GM21723 (cell line): Measurements from ENCODE around the gene TTLL4.
"Not testable (repeated sequence)": the region's sequence is repeated elsewhere in the genome, so short reads cannot be mapped to it uniquely, and the experiment has no call there.

Experiments
- ATAC-seq: cut with Tn5 transposase; IDR thresholded peaks from one replicate; pipeline ENCODE4 v1.9.1; 2021; ENCODE audit warnings: mild to moderate bottlenecking, moderate library complexity; ENCODE audit not compliant: unreplicated experiment

The TTLL4 gene, protein sequence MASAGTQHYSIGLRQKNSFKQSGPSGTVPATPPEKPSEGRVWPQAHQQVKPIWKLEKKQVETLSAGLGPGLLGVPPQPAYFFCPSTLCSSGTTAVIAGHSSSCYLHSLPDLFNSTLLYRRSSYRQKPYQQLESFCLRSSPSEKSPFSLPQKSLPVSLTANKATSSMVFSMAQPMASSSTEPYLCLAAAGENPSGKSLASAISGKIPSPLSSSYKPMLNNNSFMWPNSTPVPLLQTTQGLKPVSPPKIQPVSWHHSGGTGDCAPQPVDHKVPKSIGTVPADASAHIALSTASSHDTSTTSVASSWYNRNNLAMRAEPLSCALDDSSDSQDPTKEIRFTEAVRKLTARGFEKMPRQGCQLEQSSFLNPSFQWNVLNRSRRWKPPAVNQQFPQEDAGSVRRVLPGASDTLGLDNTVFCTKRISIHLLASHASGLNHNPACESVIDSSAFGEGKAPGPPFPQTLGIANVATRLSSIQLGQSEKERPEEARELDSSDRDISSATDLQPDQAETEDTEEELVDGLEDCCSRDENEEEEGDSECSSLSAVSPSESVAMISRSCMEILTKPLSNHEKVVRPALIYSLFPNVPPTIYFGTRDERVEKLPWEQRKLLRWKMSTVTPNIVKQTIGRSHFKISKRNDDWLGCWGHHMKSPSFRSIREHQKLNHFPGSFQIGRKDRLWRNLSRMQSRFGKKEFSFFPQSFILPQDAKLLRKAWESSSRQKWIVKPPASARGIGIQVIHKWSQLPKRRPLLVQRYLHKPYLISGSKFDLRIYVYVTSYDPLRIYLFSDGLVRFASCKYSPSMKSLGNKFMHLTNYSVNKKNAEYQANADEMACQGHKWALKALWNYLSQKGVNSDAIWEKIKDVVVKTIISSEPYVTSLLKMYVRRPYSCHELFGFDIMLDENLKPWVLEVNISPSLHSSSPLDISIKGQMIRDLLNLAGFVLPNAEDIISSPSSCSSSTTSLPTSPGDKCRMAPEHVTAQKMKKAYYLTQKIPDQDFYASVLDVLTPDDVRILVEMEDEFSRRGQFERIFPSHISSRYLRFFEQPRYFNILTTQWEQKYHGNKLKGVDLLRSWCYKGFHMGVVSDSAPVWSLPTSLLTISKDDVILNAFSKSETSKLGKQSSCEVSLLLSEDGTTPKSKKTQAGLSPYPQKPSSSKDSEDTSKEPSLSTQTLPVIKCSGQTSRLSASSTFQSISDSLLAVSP

GRCh38 chr2:218710687-218711549 lies at the start of gene TTLL4:
TTLL4 (plus strand) TSS chr2:218710835; CDS start chr2:218737677, 26,842 bp downstream.
- ATAC-seq, result peak; percentile 94

- no peak for ATAC-seq
These were observed 48.3 kb upstream of the TTLL4 start for GRCh38 chr2:218662377-218662776.

GRCh38 chr2:218662827-218663226 lies 47.8 kb upstream of the TTLL4 start:
- no peak for ATAC-seq

DNA sequence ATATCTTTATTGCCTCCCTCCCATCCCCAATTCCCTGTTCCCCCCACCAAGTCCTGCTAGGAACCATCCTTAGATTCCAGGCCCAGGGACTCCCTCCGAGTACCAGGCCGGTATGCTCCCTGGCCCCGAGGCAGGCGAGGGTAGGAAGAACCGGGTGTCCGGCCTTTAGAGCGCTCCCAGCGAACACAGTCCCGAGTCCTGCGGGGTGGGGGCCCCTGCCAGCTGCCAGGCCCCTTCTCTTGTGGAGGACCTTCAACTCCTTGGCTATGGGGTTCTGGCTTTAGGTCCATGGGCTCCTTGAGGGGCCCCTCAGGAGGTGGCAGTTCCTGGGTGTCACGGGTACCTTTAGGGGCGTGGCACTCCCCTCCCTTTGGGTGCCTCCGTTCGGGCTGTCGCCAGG lies 46.7 kb upstream of the TTLL4 start:
- ATAC-seq, result no peak

DNA sequence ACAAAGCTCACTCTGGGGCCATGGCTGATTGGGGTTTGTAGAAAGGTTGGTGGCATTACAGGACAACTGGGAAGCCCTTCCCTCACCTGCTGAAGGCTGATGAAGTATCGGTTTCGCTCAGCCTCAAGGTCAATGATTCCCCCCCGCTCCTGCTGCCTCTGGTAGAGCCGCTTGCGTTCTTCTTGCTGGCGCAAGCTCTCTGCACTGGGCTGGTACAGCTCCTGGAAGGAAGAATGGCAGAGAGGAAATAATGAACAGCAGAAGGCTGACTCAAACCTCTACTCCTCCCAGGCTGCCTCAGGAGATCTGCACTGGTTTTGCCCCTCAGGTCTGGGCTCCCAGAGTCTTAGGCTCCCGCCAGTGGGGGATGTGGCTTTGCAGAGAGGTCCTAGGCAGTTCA lies 46.0 kb upstream of the TTLL4 start:
- ATAC-seq, result no peak

- ATAC-seq, result no peak
These were observed 39.5 kb upstream of the TTLL4 start for GRCh38 chr2:218671097-218671653.

DNA sequence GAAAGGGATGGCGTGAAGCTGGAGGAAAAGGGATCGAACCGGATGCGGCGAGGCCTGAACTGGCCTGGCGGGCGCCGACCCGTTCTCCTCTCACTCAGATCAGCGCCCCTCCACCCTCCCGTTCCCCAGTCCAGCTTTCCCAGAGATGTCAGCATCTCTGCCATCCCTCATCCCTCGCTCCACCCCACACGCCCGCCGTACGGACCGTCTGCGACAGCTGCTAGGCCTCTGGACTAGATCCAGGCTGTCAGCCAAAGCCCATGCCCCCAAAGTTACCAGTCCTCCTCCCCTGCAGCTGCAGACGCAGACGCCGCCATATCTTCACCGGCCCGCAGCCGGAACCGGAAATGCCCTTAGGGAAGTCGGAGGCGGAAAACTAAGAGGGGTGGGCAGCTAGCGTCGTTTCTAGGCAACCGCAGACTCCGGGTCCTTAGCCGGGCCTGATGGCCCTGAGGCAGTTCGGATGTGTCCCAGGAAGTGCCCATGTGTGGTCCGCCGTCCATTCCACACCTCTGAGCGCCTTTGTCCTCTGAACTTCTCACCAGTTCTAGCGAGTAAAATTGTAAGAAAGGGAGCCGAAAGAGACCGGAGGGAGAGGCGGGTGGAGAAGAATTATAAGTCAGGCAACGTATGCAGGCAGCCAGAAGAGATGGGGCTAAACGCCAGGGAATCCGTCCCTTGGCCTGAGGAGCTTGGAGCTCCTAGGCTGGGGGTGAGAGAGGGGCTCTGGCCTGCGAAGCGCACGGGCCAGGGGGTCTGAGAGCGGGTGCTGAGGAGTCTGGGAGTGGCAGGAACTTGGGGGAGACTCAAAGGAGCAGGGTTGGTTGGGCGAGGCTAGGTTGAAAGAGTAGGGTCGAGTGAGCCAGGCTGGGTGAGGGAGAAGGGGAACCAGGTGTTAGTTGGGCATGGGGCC lies 38.7 kb upstream of the TTLL4 start, which contains the start of the genes RNF25 and STK36:
RNF25 (minus strand) TSS at position 349 of the 913 bp plus-strand sequence; CDS start at position 317, 32 bp downstream.
STK36 (plus strand) TSS at position 433 of the 913 bp plus-strand sequence. CDS start 744 bp downstream, outside the sequence.
- ATAC-seq, result peak; percentile 97

DNA sequence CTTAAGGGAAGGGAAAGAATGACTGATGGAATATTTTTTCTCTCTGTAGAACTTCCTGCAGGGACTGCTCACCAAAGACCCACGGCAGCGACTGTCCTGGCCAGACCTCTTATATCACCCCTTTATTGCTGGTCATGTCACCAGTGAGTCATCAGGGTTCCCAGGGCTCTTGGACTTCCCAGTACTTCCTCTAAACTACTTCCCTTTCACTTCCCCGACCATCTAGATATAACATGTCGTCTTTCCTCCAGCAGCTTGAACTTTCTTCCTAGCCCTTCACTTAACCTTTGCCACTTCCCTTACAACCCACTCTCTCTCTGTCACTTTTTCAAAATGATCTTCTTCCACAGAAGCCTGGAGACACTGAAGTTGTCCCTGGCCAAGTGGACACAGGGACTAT lies 31.5 kb upstream of the TTLL4 start:
- no peak for ATAC-seq

GRCh38 chr2:218680061-218680460 lies 30.6 kb upstream of the TTLL4 start:
- ATAC-seq, result no peak

GRCh38 chr2:218687400-218688060 lies 23.1 kb upstream of the TTLL4 start:
- ATAC-seq, result not testable (repeated sequence)

DNA sequence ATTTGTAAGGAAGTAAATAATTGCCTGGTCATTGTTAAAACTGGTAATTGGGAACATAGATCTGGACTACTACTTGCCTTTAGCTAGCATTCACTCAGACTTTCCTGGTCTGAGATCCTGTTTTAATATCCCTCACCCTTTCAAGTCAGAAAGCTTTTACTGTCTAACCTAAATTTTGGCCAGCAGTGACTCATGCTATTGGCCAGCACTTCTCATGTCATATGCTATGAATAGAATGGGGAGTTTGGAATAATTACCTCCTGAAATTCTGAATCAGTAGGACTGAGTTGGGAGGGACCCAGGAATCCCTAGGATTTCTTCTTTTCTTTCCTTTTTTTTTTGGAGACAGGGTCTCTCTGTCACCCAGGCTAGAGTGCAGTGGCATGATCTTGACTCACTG lies 19.4 kb upstream of the TTLL4 start:
- no peak for ATAC-seq

DNA sequence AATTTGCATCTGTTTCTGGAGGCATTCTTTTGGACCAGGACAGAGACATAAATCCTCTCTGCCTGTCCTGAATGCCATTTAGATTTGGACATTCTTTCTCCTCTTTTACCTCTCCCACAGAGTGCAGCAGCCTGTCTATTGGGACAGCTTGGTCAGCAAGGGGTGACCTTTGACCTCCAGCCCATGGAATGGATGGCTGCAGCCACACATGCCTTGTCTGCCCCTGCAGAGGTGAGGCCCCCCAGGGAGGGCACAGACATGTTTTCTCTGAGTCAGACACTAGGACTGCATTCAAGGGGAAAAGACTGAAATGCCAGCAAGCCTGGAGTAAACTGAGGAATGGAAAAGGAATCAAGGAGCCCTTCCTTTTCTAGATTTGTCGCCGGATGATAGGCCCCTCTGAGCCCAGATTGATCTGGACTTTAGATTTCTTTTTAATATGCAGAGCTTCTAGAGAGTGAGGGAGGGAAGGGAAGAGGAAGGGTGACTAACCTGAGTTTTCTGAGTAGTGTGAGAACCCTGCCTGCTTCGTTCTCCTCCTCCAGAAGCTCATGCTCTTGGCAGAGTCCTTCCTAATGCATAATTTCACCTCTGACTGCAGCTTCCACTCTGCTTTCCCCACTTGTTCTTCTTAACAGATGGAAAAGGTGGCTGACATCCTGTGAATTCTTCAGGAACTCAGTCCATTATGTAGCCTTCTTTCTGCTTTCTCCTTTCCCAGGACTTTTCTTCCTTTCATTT lies 16.1 kb upstream of the TTLL4 start:
- ATAC-seq, result no peak

- ATAC-seq, result no peak
These were observed 11.8 kb upstream of the TTLL4 start for GRCh38 chr2:218698885-218699284.

- no peak for ATAC-seq
These were observed 8.8 kb upstream of the TTLL4 start for GRCh38 chr2:218701806-218702205.

DNA sequence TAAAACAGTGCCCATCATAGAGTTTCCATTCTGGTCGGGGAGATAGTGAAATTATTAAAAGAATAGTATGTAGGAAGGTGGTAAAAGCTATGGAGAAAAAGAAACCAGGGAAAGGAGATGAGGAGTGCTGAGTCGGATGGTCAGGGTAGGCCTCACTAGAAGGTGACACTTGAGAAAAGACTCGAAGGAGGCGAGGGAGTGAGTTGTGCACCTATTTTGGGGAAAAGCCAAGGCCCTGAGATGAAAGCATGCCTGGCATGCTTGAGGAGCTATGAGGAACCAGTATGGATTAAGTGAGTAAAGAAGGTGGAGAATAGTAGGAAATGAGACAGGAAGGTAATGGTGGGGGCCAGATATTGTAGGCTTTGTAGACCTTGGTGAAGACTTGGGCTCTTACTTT lies 7.3 kb upstream of the TTLL4 start:
- ATAC-seq, result no peak

- ATAC-seq, result no peak
These were observed 2.5 kb upstream of the TTLL4 start for GRCh38 chr2:218708086-218708485.

GRCh38 chr2:218709908-218710307 lies 727 bp upstream of the TTLL4 start:
- no peak for ATAC-seq

DNA sequence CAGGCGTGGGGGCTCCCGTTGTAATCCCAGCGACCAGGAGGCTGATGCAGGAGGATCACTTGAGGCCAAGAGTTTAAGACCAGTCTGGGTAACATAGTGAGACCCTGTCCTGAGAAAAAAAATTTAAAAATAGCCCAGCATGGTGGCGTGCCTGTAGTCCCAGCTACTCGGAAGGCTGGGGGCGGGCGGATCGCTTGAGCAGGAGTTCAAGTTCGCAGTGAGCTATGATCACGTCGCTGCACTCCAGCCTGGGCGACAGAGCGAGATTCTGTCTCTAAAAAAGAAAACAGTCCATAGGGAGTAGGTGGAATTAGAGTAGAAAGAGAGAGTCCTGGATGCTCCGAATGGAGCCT lies 325 bp upstream of the TTLL4 start:
- ATAC-seq, result no peak
